K562 treated with DMSO at 1 percent for 48 hours (cell line): ENCODE measurements around the gene IL32. TPM values are rescaled to one million over a fixed set of nuclear protein-coding genes. Genes with fewer than 3 reads are reported as not detected.

Source experiments
- total RNA-seq: library from RNA; unstranded; fragments of 300-600 nt; gene quantifications from 2 replicates; pipeline ENCODE4 v1.2.3, GENCODE V29; 2022; ENCODE audit warnings: low replicate concordance; ENCODE audit errors: extremely low read depth

Gene IL32
- not detected in 2 replicates for total RNA-seq

DNA sequence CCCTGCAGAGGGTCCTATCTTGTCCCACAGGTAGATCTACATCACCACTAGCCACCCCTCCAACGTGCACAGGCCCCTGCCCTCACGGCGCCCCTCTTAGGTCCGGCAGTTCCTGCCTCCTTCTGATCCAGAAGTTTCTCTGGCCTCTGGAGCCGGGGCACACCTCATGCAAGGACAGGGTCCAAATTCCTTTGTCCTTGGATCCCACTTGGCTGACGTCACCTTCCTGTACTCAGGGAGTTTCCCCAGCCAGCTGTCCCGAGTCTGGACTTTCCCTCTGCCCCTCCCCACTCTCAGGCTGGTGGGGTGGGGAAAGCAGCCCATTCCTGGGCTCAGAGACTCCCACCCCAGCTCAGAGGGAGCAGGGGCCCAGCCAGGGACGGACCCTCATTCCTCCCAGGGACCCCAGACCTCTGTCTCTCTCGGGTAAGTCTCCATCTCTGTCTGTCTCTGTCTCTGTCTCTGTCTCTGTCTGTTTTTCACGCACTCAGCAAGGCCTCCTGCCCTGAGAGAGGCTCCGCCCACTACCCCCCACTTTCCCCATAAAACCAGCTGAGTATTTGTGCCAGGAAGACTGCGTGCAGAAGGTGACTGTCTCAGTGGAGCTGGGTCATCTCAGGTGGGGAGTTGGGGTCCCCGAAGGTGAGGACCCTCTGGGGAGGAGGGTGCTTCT is at the start of gene IL32:
IL32 (plus strand) TSS at position 572 of the 673 bp plus-strand sequence. CDS start 172 bp downstream, outside the sequence.

DNA sequence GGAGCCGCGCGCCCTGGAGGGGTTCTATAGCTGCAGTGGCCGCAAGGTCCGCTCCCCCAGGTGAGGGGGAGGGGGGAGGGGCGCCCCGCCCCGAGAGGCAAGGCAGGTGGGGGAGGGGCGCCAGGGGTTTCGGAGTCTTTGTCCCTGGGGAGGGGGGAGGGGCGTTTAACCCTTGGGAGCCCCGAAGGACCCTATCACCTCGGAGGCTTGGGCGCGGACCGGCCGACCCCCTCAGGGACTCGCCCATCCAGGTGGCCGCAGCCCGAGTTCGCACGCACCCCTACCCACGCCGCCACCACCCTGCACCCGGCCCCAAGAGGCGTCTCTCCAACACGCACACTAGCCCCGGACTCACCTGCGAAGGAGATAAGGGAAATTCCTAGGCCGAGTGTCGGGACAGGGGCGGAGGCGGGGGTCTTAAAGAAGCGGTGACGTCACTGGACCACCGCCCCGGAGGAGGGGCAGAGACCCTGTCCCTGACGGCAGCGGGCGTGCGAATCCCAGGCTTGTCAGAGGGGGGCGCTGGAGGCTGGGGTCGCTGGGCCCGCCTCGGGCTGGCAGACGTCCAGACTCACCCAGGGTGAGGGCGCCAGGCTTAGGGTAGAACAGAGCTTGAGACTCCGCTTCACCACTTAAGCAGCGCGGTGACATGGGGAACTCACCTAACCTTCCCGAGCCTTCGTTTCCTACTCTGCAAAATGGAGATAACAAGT is 47.5 kb upstream of the IL32 start, which contains the start of gene CLDN6:
CLDN6 (minus strand) TSS at position 390 of the 713 bp plus-strand sequence. CDS start 2,162 bp downstream, outside the sequence.

GRCh38 chr16:3020247-3020603 is 45.2 kb upstream of the IL32 start, which contains the start of gene TNFRSF12A:
Gene TNFRSF12A, plus strand, starts transcription at chr16:3020368. Its CDS starts 30 bp downstream, at chr16:3020398.

DNA sequence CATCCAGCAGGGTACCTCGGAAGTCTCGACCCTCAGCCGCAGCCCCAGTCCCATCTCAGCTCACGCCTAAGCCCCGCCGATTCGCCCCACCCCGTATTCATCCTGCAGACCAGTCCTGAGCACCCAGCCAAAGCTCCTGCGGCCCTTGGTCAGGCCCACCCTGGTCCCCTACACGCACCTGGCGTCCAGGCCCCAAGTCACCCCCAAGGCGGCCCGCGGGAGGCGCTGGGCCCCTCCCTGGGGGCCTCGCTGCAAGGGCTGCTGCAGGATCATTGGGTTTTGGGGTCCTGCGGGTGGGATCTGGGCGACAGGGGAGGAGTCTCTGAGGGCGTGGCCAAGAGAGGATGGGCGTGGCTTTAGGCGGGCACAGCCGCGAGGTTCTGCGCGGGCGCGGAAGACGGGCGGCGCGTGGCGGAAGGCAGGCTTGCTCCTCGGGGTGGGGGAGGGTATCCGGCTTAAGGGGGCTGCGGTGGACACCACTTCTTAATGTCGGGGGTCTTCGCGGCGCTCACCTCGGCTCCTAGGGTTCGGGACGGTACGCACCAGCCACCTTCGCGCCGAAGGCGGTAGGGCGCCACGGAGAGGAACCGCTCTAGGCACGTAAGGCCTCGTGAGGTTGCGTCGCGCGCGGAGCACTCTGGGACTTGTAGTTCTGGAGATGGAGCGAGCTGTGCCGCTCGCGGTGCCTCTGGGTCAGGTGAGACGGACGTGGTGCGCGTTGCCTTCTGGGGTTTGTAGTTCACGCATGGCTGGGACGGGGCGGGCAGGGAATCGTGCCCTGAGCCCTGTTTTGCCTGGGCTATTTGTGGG is 41.6 kb upstream of the IL32 start, which contains the start of the genes HCFC1R1 and THOC6:
HCFC1R1 (minus strand) TSS at position 274 of the 810 bp plus-strand sequence; CDS start at position 273, 1 bp downstream.
THOC6 (plus strand) TSS at position 367 of the 810 bp plus-strand sequence; CDS start at position 659, 292 bp downstream.

DNA sequence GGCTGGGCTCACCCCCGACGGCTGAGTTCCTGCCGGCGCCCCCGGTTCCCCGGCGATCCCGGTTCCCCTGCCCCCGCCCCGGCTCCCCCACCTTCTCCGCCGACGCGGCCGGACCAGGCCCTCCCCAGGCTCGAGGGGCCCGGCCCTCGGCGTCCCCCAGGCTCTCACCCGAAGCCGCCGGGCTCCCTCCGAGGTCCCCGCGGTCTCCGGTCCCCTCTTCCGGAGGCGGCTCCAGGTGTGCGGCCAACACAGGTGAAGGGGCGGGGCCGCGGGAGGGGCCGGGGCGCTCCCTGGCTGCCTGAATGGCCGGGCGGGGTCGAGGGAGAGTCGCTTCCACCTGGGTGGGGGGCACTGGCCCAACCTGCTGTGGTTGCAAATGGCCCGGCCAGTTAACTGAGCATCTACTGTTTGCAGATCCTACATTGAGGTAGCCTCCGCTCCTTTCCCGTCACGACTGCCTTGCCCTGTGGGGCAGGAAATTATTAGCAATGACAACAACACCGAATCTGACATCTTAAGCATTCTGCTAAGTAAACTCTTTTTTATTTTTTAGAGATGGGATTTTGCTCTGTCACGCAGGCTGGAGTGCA is 28.6 kb upstream of the IL32 start, which contains the start of gene BICDL2:
BICDL2 (minus strand) TSS at position 219 of the 590 bp plus-strand sequence. CDS start 1,448 bp downstream, outside the sequence.

GRCh38 chr16:3045758-3046640 is 19.4 kb upstream of the IL32 start, which contains the start of gene MMP25:
Gene MMP25, plus strand, starts transcription at chr16:3046561. Its CDS starts 357 bp downstream, at chr16:3046918.

DNA sequence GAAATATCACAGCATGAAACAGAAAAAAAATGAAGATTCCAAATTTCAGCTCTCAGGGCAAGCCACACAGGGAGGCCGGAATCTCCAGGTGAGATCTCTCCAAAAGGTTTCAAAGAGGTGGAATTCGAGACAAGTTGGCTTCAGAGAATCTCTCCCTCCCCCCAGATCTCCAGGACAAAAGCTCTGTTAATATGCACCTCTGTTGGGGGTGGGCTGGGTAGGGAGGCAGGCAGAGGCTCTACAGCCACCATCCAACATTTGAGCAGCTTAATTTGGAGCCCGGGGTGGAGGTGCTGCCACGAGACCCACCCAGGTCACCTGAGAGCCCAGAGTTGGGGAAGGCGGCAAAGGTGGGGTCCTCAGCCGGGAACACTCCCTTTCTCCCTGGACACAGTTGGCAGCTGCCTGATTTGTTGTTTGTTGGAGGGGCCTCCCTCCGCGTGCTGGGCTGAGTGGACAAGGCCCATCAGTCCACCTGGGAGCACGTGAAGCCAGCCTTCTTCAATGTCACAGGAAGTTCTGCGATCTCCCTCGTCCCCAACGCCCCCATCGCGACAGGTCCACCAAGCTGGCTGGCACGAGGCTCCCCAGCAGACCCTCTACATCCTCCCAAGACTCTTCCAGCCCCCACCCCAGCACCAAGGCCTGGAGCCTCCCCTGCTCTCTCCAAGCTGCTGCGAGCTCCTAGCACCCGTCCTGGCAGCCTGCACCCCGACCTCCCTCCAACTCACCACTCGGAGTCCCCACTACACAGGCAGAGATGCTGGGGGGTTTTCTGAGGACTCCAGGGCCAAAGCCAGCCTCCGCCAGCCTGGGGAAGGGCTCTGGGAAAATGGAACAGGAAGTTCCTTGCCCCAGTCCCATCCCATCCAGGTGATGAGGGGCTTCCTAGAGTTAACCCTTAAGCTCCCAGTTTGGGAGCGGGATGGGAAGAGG is 33.3 kb downstream of the IL32 start, which contains the start of gene ZSCAN10:
ZSCAN10 (minus strand) TSS at position 836 of the 936 bp plus-strand sequence. CDS start 6,357 bp downstream, outside the sequence.

DNA sequence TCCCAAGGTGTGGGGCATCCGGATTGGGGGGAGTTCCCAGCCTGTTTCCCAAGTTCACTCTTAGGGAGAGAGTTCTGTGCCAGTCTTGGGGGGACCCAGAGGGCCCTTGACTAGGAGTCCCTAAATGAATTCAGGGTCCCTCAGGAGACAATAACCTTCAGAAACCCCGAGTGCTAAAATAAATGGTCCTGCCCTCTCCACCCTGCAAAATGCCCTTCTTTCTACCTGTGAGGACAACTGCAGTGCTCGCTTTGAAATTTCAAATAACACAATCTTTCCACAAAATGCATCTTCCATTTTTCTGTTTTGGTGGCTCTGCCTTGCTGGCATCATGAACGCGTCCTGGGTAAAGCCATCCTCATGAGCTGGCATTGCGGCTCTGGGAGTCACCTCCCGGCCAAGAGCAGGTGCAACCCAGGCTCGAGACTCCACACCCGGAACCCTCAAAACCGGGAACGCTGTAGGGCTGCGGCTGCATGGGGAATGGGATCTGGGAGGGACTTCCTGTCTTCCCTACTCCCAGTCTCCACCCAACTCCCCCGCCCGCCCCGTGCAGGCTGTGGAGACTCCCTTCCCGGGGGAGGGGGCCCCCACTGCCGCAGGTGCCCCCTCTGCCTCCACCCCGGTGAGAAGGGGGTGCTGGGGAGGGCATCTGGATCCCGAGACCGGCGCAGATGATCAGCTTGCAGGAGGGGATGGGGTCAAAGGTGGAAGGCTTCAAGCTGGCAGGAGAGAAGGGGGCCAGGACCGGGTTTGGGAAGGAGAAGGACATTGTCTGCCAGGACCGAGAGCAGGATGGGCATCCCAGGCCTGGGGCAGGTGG is 46.8 kb downstream of the IL32 start, which contains the start of gene ZNF205:
ZNF205 (plus strand) TSS at position 529 of the 823 bp plus-strand sequence. CDS start 845 bp downstream, outside the sequence.

Other genes with a start within 250 kb of the IL32 start
- gene PRSS21, start 248.4 kb upstream of the IL32 start, total RNA-seq, result not detected in 2 replicates
- not detected in 2 replicates for gene ZG16B, start 235.3 kb upstream of the IL32 start, total RNA-seq
- not detected in 2 replicates for gene PRSS22, start 207.5 kb upstream of the IL32 start, total RNA-seq
- gene FLYWCH2, start 182.4 kb upstream of the IL32 start, total RNA-seq, result not detected in 2 replicates
- gene FLYWCH1, start 153.7 kb upstream of the IL32 start, total RNA-seq, result not detected in 2 replicates
- gene KREMEN2, start 101.4 kb upstream of the IL32 start, total RNA-seq, result not detected in 2 replicates
- gene PAQR4, start 96.3 kb upstream of the IL32 start, total RNA-seq, result not detected in 2 replicates
- gene PKMYT1, start 85.2 kb upstream of the IL32 start, total RNA-seq, result not detected in 2 replicates
- gene CLDN9, start 52.7 kb upstream of the IL32 start, total RNA-seq, result not detected in 2 replicates
- gene CLDN6, start 47.5 kb upstream of the IL32 start, total RNA-seq, result not detected in 2 replicates
- gene TNFRSF12A, start 45.3 kb upstream of the IL32 start, total RNA-seq, result not detected in 2 replicates
- not detected in 2 replicates for gene HCFC1R1, start 41.7 kb upstream of the IL32 start, total RNA-seq
- not detected in 2 replicates for gene THOC6, start 41.6 kb upstream of the IL32 start, total RNA-seq
- gene BICDL2, start 28.7 kb upstream of the IL32 start, total RNA-seq, result not detected in 2 replicates
- not detected in 2 replicates for gene MMP25, start 19.1 kb upstream of the IL32 start, total RNA-seq
- not detected in 2 replicates for gene ZSCAN10, start 33.7 kb downstream of the IL32 start, total RNA-seq
- not detected in 2 replicates for gene ZNF205, start 46.9 kb downstream of the IL32 start, total RNA-seq
- not detected in 2 replicates for gene ZNF213, start 69.4 kb downstream of the IL32 start, total RNA-seq
- not detected in 2 replicates for gene OR1F1, start 122.6 kb downstream of the IL32 start, total RNA-seq
- not detected in 2 replicates for gene ZNF200, start 169.5 kb downstream of the IL32 start, total RNA-seq
- gene MEFV, start 191.0 kb downstream of the IL32 start, total RNA-seq, result not detected in 2 replicates
- gene ZNF263, start 217.9 kb downstream of the IL32 start, total RNA-seq, result not detected in 2 replicates
- gene TIGD7, start 239.8 kb downstream of the IL32 start, total RNA-seq, result not detected in 2 replicates
- gene ZNF75A, start 239.9 kb downstream of the IL32 start, total RNA-seq, result not detected in 2 replicates